Skeletal muscle tissue (tissue), 4 donors: ENCODE measurements around the gene PRSS3. TPM values are rescaled to one million over a fixed set of nuclear protein-coding genes. Genes with fewer than 3 reads are reported as not detected.
"Not testable (repeated sequence)": the region's sequence is repeated elsewhere in the genome, so short reads cannot be mapped to it uniquely, and the experiment has no call there.

Source experiments
- H3K27ac ChIP-seq: one replicate; pipeline ENCODE4 v1.7.0; 2013; ENCODE audit warnings: mild to moderate bottlenecking, low read depth, low read length, inconsistent platforms
- H3K27me3 ChIP-seq, 3 donors: one replicate each; pipeline ENCODE4 v1.7.0; 2013; ENCODE audit warnings: low read length in 3 of 3; ENCODE audit not compliant: control insufficient read depth in 3 of 3, insufficient read depth in 3 of 3
- H3K36me3 ChIP-seq, 3 donors: one replicate each; pipeline ENCODE4 v1.7.0; 2013; ENCODE audit warnings: low read length in 3 of 3; ENCODE audit not compliant: control insufficient read depth in 3 of 3, insufficient read depth in 3 of 3
- H3K4me1 ChIP-seq, 3 donors: one replicate each; pipeline ENCODE4 v1.7.0; 2013; ENCODE audit warnings: low read length in 3 of 3, mild to moderate bottlenecking in 3 of 3; ENCODE audit not compliant: control insufficient read depth in 3 of 3, insufficient read depth in 3 of 3
- H3K4me3 ChIP-seq, 3 donors: one replicate each; pipeline ENCODE4 v1.7.0; 2013; ENCODE audit warnings: low read length in 3 of 3
- H3K9ac ChIP-seq, 3 donors: one replicate each; pipeline ENCODE4 v1.7.0; 2013; ENCODE audit warnings: low read length in 3 of 3, mild to moderate bottlenecking in 3 of 3, moderate library complexity in 2 of 3, low read depth in 1 of 3
- H3K9me3 ChIP-seq, 3 donors: one replicate each; pipeline ENCODE4 v1.7.0; 2013; ENCODE audit warnings: low read length in 3 of 3; ENCODE audit not compliant: control insufficient read depth in 3 of 3
- total RNA-seq: library from RNA; depleted of rRNA; stranded (reverse); fragments of >200 nt; gene quantifications from one replicate; pipeline ENCODE4 v1.2.3, GENCODE V29; 2014
- donor health status: Osteomylitis.

PRSS3 gene
- total RNA-seq, 1 donor from 2014 or later, result 0.52 TPM

DNA sequence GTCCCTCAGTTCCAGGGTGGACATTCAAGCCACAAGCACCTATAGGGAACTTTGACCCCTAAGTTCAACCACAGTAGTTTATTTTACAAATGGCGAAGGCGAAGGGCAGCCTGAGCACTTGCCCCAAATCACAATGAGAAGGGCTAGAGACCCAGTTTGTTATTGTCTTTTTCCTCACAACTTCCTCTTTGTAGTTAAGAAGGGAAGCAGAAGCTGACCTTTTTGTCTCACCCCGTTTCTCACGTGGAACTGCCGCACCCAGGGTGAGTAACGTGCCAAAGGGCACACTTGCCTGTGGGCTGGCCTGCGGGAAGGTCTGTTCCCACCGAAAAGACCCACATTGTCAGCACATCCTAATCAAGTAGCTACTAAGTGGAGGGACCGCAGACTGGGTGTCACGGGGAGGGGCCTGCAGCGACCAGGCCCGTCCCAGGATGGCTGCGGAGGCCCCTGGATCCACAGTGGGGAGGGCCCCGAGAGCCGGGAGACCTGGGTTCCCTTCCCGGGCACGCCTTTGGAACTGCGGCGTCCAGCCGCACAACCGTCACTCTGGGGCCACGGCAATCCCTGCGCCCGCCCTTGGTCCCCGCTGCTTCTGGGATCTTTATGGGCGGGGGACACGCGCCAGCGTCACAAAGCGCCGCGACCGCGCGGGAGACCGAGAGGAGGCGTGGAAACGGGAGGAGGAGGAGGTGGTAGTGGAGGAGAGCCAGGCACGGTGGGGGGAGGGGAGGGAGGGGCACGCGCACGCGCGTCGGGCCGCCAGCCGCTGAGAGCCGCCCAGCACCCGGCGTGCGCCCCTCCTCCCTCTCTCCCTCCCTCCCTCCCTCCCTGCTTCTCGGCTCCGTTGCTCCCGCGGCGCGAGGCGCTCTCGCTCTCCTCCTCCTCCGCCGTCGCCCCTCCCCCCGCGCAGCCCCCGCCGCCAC is 21.2 kb downstream of the PRSS3 start, which contains the start of gene UBE2R2:
Gene UBE2R2, plus strand, starts transcription at position 834 of the 926 bp plus-strand sequence. CDS start 598 bp downstream, outside the sequence.
- peaks cover 31 to 43% (median 40%) of the 10 kb centered on the region in 3 donors for H3K4me1 ChIP-seq

DNA sequence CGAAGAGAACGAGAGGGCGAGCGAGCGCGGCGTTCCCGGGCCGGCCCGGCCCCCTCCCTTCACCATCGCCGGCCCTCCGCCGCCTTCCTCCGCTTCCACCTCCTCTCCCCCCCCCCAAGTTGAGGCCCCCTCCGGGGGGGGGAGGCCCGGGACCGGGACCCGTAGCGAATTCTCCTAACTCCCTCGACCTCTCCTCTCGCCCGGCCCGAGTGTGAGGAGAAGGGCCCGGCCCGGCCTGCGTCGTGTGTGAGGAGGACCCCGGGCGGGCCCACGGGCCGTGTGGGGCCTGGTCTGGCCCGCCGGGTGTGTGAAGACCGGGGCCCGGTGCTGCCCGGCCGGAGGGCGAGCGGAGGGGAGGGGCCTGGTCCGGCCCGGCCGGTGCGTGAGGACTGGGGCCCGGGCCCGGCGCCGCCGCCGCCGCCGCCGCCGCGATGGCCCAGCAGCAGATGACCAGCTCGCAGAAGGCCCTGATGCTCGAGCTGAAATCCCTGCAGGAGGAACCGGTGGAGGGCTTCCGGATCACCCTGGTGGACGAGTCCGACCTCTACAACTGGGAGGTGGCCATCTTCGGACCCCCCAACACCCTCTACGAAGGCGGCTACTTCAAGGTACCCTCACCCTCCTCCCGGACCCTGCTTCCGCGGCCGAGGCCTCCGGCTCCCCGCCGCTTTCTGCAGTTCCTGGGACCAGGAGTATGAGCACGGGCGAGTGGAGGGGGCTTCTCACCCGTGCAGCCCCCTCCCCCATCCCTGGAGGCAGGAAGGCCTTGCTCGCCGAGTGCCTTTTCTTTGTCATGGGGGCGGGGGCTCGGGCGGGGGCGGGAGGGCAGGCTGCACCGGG is 22.2 kb downstream of the PRSS3 start:
- H3K9ac ChIP-seq, result peak overlapping the region; percentile 95 to 98 (median 96)
- peaks cover 31 to 43% (median 40%) of the 10 kb centered on the region in 3 donors for H3K4me1 ChIP-seq
- peak overlapping the region; percentile 98 for H3K27ac ChIP-seq
- no peaks in the 10 kb centered on the region for H3K27me3 ChIP-seq
- H3K4me3 ChIP-seq, result peak overlapping the region; percentile 82 to 95 (median 86)
- no peaks in the 10 kb centered on the region for H3K36me3 ChIP-seq
- H3K9me3 ChIP-seq, result no peaks in the 10 kb centered on the region

More for the DNA sequence above, 21.2 kb downstream of the PRSS3 start, which contains the start of gene UBE2R2:
- H3K9ac ChIP-seq, result peak within 1 kb of the TSS; percentile 96 to 98 (median 96)
- no peaks in the 10 kb centered on the region for H3K27me3 ChIP-seq
- no peaks in the 10 kb centered on the region for H3K9me3 ChIP-seq
- H3K27ac ChIP-seq, result peak within 1 kb of the TSS; percentile 98
- H3K36me3 ChIP-seq, result no peaks in the 10 kb centered on the region
- H3K4me3 ChIP-seq, result peak within 1 kb of the TSS; percentile 82 to 95 (median 86)

DNA sequence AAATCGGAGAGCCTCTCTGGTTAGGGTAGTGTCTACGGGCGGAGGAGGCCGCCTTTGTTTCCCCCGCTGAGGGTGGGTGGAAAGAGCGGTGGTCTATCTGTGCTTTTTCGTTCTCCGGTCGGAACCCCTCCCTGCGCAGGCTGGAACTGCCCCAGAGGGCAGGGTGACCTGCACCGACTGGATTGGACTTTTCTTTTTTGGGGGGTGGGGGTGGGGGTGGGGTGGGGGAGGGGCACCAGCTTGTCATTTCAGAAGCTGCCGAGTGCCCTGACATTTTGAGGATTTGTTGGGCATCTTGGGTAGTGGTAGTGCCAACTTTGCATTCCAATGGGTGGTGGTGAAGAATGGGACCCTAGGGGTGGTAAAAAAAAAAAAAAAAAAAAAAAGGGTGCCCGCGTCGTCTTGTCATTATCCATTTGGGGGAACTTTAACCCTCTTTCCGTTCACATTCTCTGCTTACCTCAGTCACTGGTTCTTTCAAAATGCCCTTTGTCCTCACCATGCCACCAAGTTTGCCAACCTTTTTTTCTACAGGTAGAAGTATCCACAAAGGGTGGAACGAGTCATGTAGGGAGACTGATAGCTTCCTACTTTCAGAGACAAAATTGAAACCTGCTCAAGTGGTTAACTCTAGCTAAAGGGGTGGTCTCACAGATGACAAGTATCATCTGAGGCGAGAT is 22.9 kb downstream of the PRSS3 start:
- no peaks in the 10 kb centered on the region for H3K9me3 ChIP-seq
- no peaks in the 10 kb centered on the region for H3K36me3 ChIP-seq
- H3K4me3 ChIP-seq, result peak overlapping the region; percentile 82 to 95 (median 86)
- H3K27me3 ChIP-seq, result no peaks in the 10 kb centered on the region
- H3K9ac ChIP-seq, result peak overlapping the region; percentile 95 to 98 (median 96)
- H3K4me1 ChIP-seq, result peaks cover 31 to 42% (median 40%) of the 10 kb centered on the region in 3 donors
- peak overlapping the region; percentile 98 for H3K27ac ChIP-seq

DNA sequence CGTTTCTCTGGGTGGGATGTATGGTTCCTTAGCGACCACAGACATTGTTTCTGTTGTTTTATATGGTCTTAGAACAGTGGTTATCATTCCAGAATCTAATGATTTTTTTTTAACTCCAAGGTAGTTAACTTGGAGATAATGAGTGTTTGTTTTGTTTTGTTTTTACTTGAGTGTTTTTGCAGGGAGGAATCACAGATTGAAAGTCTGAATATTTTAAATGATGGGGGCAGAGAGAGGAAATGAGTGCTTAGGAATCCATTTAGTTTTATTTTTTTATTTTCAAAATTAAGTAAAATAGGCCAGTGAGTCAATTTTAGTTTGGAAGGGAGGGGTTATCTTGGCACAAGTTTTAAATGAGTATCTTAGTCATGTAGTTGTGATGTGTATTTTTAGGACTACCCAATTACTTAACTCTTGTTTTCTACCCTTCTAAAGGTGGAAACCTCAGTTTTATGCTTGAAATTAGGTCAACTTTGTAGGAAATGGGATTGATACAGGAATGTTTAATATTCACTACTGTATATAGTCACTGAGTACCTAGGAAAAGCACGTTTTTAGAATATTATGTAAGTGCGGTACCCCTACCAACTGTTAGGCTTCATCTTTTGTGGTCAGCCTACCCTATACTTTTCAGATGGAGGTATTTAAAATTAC is 23.6 kb downstream of the PRSS3 start:
- Histone ChIP-seq H3K27me3 (no peaks in the 10 kb centered on the region), H3K9me3 (no peaks in the 10 kb centered on the region), H3K27ac (peak overlapping the region; percentile 98), H3K36me3 (no peaks in the 10 kb centered on the region), H3K9ac (peak overlapping the region; percentile 82 to 98 (median 96)), H3K4me3 (peak overlapping the region; percentile 82 to 95 (median 86)), H3K4me1 (peaks cover 29 to 37% (median 36%) of the 10 kb centered on the region in 3 donors)

DNA sequence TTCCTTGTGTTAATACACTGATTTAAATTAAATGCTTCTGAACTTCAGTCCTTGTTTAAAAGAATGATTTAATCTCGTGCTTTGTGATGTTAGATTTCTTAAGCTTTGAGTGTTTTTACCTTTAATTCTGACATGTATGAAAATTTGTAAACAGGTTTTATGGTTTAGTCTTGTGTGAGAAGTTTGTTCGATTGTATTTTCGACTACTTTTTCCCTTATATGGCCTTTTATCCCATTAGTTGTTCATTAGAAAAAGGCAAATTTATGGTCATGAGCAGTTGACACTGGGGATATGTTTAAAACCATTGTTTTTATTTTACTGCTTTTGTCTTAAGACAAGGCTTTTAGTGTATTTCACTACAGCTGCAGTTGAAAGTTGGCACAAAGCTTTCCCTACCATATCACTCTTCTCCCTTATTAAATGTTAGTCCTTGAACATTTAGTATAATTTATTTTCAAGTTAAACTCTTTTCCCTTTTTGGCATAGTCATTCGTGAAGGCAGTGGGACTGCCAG is 24.9 kb downstream of the PRSS3 start:
- Histone ChIP-seq H3K4me1 (peaks cover 21 to 32% (median 23%) of the 10 kb centered on the region in 3 donors), H3K36me3 (no peaks in the 10 kb centered on the region), H3K4me3 (peak overlapping the region in 2 of 3 donors; percentile 43 to 86), H3K27ac (no peak overlapping the region), H3K9ac (peak overlapping the region; percentile 9 to 57 (median 51)), H3K9me3 (no peaks in the 10 kb centered on the region), H3K27me3 (no peaks in the 10 kb centered on the region)

DNA sequence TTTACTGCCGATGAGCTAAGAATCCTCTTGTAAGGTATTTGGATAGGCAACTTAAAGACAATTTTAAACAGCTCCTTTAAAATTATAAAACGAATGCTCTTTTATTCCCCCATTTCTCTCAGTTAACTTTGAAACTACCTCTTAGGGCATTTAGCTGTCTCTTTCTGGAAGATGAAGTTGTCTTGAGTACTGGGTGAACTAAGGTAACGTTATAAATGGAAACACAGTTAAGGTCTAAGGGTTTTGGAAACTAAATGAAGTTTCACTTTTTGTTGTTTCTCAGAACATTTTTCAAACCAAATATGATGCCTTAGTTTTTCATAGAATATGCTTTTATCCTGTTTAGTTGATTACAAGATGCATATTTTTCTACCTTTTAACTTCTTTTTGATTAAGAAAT is 28.4 kb downstream of the PRSS3 start:
- H3K4me1 ChIP-seq, result peaks cover 13 to 16% (median 15%) of the 10 kb centered on the region in 3 donors

DNA sequence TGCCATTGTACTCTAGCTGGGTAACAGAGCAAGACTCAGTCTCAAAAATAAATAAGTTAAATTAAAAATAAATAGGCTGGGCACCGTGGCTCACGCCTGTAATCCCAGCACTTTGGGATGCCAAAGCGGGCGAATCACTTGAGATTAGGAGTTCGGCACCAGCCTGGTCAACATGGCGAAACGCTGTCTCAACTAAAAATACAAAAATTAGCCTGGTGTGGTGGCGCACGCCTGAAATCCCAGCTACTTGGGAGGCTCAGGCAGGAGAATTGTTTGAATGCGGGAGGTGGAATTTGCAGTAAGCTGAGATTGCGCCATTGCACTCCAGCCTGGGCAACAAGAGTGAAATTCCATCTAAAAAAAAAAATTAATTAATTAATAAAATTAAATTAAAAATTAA is 31.9 kb downstream of the PRSS3 start:
- not testable (repeated sequence) for H3K9ac ChIP-seq, H3K4me1 ChIP-seq, H3K9me3 ChIP-seq, H3K36me3 ChIP-seq, H3K27me3 ChIP-seq, H3K4me3 ChIP-seq, H3K27ac ChIP-seq

More for the DNA sequence above, 28.4 kb downstream of the PRSS3 start:
- Histone ChIP-seq H3K27ac (no peak overlapping the region), H3K4me3 (no peak overlapping the region), H3K9me3 (no peaks in the 10 kb centered on the region), H3K27me3 (no peaks in the 10 kb centered on the region), H3K36me3 (no peaks in the 10 kb centered on the region), H3K9ac (no peak overlapping the region)

DNA sequence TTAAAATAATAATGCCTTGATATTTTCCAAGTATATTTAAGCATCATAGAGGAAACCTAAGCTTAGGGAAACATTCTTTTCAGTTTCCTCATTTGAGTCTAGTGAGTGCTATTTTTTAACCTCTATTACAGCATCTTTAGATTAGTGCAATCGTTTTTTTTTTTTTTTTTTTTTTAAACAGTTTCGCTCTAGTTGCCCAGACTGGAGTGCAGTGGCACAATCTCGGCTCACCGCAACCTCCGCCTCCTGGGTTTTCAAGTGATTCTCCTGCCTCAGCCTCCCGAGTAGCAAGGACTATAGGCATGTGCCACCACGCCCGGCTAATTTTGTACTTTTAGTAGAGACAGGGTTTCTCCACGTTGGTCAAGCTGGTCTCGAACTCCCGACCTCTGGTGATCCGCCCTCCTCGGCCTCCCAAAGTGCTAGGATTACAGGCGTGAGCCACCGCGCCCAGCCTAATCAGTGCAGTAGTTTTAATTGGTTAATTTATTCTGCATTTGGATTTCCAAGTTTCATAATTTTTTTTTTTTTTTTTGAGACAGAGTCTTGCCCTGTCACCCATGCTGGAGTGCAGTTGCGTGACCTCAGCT is 34.4 kb downstream of the PRSS3 start:
- not testable (repeated sequence) for H3K9me3 ChIP-seq, H3K9ac ChIP-seq, H3K36me3 ChIP-seq, H3K4me1 ChIP-seq, H3K27me3 ChIP-seq, H3K4me3 ChIP-seq, H3K27ac ChIP-seq
